GM23338 (cell line): ENCODE data around the gene DLK1. TPM values are rescaled to one million over a fixed set of nuclear protein-coding genes. Genes with fewer than 3 reads are reported as not detected.

Source experiments
- CREB1 ChIP-seq: fragments of 250-450 bp; sonication (Bioruptor Pico); IDR thresholded peaks from 2 replicates; pipeline ENCODE4 v1.5.0; 2020; ENCODE audit warnings: low read depth, mild to moderate bottlenecking, moderate library complexity
- POLR2AphosphoS5 ChIP-seq: IDR thresholded peaks from 2 replicates; pipeline ENCODE4 v1.6.1; 2016; ENCODE audit warnings: antibody characterized with exemption, low read depth
- REST ChIP-seq: IDR thresholded peaks from one replicate; pipeline ENCODE4 v1.6.1; 2018; ENCODE audit warnings: antibody characterized with exemption; ENCODE audit not compliant: unreplicated experiment
- ZNF114 ChIP-seq: fragments of 250-450 bp; sonication (Bioruptor Pico); IDR thresholded peaks from 2 replicates; pipeline ENCODE4 v1.5.0; 2020; ENCODE audit warnings: mild to moderate bottlenecking, moderate library complexity
- ZNF462 ChIP-seq: fragments of 250-450 bp; sonication (Bioruptor Pico); IDR thresholded peaks from 2 replicates; pipeline ENCODE4 v1.5.0; 2020; ENCODE audit warnings: mild to moderate bottlenecking, moderate library complexity
- polyA plus RNA-seq: library from polyadenylated mRNA; unstranded; fragments of >200 nt; fragmentation: Nextera tagmentation; extraction: Ambion mirVana; gene quantifications from 2 replicates; pipeline ENCODE4 v1.2.1, GENCODE V29; 2016
- total RNA-seq: library from RNA; depleted of rRNA; stranded (reverse); fragments of >200 nt; shearing (Covaris generic); gene quantifications from 2 replicates; pipeline ENCODE4 v1.2.3, GENCODE V29; 2014

Gene DLK1
- total and polyA plus RNA-seq, 2 experiments from 2014 or later, result 1.1 to 1.2 TPM

GRCh38 chr14:100731011-100731670 lies 4.4 kb downstream of the DLK1 start (continued):
- no peak for TF ChIP-seq ZNF462
- TF ChIP-seq POLR2AphosphoS5, result no peak
- no peak for TF ChIP-seq CREB1 (CRISPR knock-in tag)
- TF ChIP-seq REST, result no peak
- no peak for TF ChIP-seq ZNF114
